Measurements from ENCODE around the gene SLC35F3. TPM values are rescaled to one million over a fixed set of nuclear protein-coding genes. Genes with fewer than 3 reads are reported as not detected.

SLC35F3 gene
- total RNA-seq, 3 donors from 2014 or later = 0.13 to 1.7 (median 0.76) TPM

GRCh38 chr1:234214129-234214910, 309.8 kb downstream of the SLC35F3 start:
- H3K36me3 Mint-ChIP-seq (ENCODE audit: insufficient read depth) = no peaks in the 10 kb centered on the region

GRCh38 chr1:234214911-234215892, 310.7 kb downstream of the SLC35F3 start:
- Mint-ChIP-seq H3K36me3 (ENCODE audit: insufficient read depth) (no peaks in the 10 kb centered on the region), H3K4me1 (ENCODE audit: low read depth) (peaks cover 27% of the 10 kb centered on the region), H3K9me3 (no peaks in the 10 kb centered on the region), H3K4me3 (peak overlapping the region; percentile 55), H3K27me3 (ENCODE audit: low read depth) (peaks cover 7% of the 10 kb centered on the region)
- ATAC-seq = no peak
- DNase-seq = no peak

More at GRCh38 chr1:234214129-234214910, 309.8 kb downstream of the SLC35F3 start:
- Mint-ChIP-seq H3K9me3 (no peaks in the 10 kb centered on the region), H3K4me3 (peak overlapping the region; percentile 80), H3K27me3 (ENCODE audit: low read depth) (peaks cover 7% of the 10 kb centered on the region), H3K4me1 (ENCODE audit: low read depth) (peaks cover 27% of the 10 kb centered on the region)
- peak; percentile 77 to 80 for ATAC-seq
- no peak for DNase-seq

GRCh38 chr1:234216116-234216703, 311.7 kb downstream of the SLC35F3 start:
- H3K4me1 Mint-ChIP-seq (ENCODE audit: low read depth) = peaks cover 27% of the 10 kb centered on the region
- peaks cover 7% of the 10 kb centered on the region for H3K27me3 Mint-ChIP-seq (ENCODE audit: low read depth)
- H3K4me3 Mint-ChIP-seq = peak overlapping the region; percentile 64
- no peaks in the 10 kb centered on the region for H3K9me3 Mint-ChIP-seq
- H3K36me3 Mint-ChIP-seq (ENCODE audit: insufficient read depth) = no peaks in the 10 kb centered on the region
- DNase-seq (no peak), ATAC-seq (no peak)

GRCh38 chr1:234217316-234217840, 312.9 kb downstream of the SLC35F3 start:
- Mint-ChIP-seq H3K36me3 (ENCODE audit: insufficient read depth) (no peaks in the 10 kb centered on the region), H3K27me3 (ENCODE audit: low read depth) (peaks cover 7% of the 10 kb centered on the region), H3K4me1 (ENCODE audit: low read depth) (peaks cover 27% of the 10 kb centered on the region), H3K4me3 (no peak overlapping the region), H3K9me3 (no peaks in the 10 kb centered on the region)
- ATAC-seq (no peak), DNase-seq (no peak)

- ATAC-seq (no peak), DNase-seq (no peak)
- H3K4me1 Mint-ChIP-seq (ENCODE audit: low read depth) = peaks cover 24% of the 10 kb centered on the region
- H3K4me3 Mint-ChIP-seq = no peak overlapping the region
- no peaks in the 10 kb centered on the region for H3K9me3 Mint-ChIP-seq
- H3K27me3 Mint-ChIP-seq (ENCODE audit: low read depth) = peaks cover 7% of the 10 kb centered on the region
- H3K36me3 Mint-ChIP-seq (ENCODE audit: insufficient read depth) = no peaks in the 10 kb centered on the region
Measured at GRCh38 chr1:234218078-234218477, 313.6 kb downstream of the SLC35F3 start.

- peaks cover 7% of the 10 kb centered on the region for H3K27me3 Mint-ChIP-seq (ENCODE audit: low read depth)
- DNase-seq (no peak), ATAC-seq (no peak)
- H3K36me3 Mint-ChIP-seq (ENCODE audit: insufficient read depth) = no peaks in the 10 kb centered on the region
- H3K4me1 Mint-ChIP-seq (ENCODE audit: low read depth) = peaks cover 14% of the 10 kb centered on the region
- H3K9me3 Mint-ChIP-seq = no peaks in the 10 kb centered on the region
- no peak overlapping the region for H3K4me3 Mint-ChIP-seq
Measured at GRCh38 chr1:234219711-234220110, 315.2 kb downstream of the SLC35F3 start.

GRCh38 chr1:234221601-234222000, 317.1 kb downstream of the SLC35F3 start:
- no peak for DNase-seq
- Mint-ChIP-seq H3K9me3 (no peaks in the 10 kb centered on the region), H3K27me3 (ENCODE audit: low read depth) (peaks cover 3% of the 10 kb centered on the region), H3K4me1 (ENCODE audit: low read depth) (peaks cover 8% of the 10 kb centered on the region), H3K4me3 (no peak overlapping the region), H3K36me3 (ENCODE audit: insufficient read depth) (no peaks in the 10 kb centered on the region)
- ATAC-seq = no peak

- Mint-ChIP-seq H3K4me3 (no peak overlapping the region), H3K4me1 (ENCODE audit: low read depth) (peaks cover 3% of the 10 kb centered on the region), H3K9me3 (no peaks in the 10 kb centered on the region), H3K36me3 (ENCODE audit: insufficient read depth) (no peaks in the 10 kb centered on the region), H3K27me3 (ENCODE audit: low read depth) (no peaks in the 10 kb centered on the region)
- DNase-seq (no peak), ATAC-seq (no peak)
Measured at GRCh38 chr1:234222561-234223280, 318.2 kb downstream of the SLC35F3 start.

GRCh38 chr1:234226113-234226818, 321.8 kb downstream of the SLC35F3 start:
- no peak for DNase-seq
- H3K4me3 Mint-ChIP-seq = no peak overlapping the region
- ATAC-seq = no peak
- no peaks in the 10 kb centered on the region for H3K9me3 Mint-ChIP-seq
- H3K36me3 Mint-ChIP-seq (ENCODE audit: insufficient read depth) = no peaks in the 10 kb centered on the region
- peaks cover 16% of the 10 kb centered on the region for H3K4me1 Mint-ChIP-seq (ENCODE audit: low read depth)
- no peaks in the 10 kb centered on the region for H3K27me3 Mint-ChIP-seq (ENCODE audit: low read depth)

- DNase-seq (no peak), ATAC-seq (no peak)
- Mint-ChIP-seq H3K36me3 (ENCODE audit: insufficient read depth) (no peaks in the 10 kb centered on the region), H3K9me3 (no peaks in the 10 kb centered on the region), H3K4me1 (ENCODE audit: low read depth) (peaks cover 16% of the 10 kb centered on the region), H3K4me3 (no peak overlapping the region), H3K27me3 (ENCODE audit: low read depth) (peaks cover under 1% of the 10 kb centered on the region)
Measured at GRCh38 chr1:234226819-234227165, 322.3 kb downstream of the SLC35F3 start.

GRCh38 chr1:234229581-234230387, 325.3 kb downstream of the SLC35F3 start:
- DNase-seq (no peak), ATAC-seq (no peak)
- Mint-ChIP-seq H3K27me3 (ENCODE audit: low read depth) (peaks cover 3% of the 10 kb centered on the region), H3K36me3 (ENCODE audit: insufficient read depth) (no peaks in the 10 kb centered on the region), H3K4me1 (ENCODE audit: low read depth) (peaks cover 16% of the 10 kb centered on the region), H3K4me3 (no peak overlapping the region), H3K9me3 (no peaks in the 10 kb centered on the region)

GRCh38 chr1:234230414-234230862, 326.0 kb downstream of the SLC35F3 start:
- peak overlapping the region; percentile 21 for H3K4me3 Mint-ChIP-seq
- no peak for DNase-seq
- peak in 1 of 2 donors; percentile 30 for ATAC-seq

More at GRCh38 chr1:234230414-234230862, 326.0 kb downstream of the SLC35F3 start:
- Mint-ChIP-seq H3K4me1 (ENCODE audit: low read depth) (peaks cover 16% of the 10 kb centered on the region), H3K9me3 (no peaks in the 10 kb centered on the region), H3K27me3 (ENCODE audit: low read depth) (peaks cover 3% of the 10 kb centered on the region), H3K36me3 (ENCODE audit: insufficient read depth) (no peaks in the 10 kb centered on the region)
